IMR-90 (cell line): Measurements from ENCODE around the gene DCC. TPM values are rescaled to one million over a fixed set of nuclear protein-coding genes. Genes with fewer than 3 reads are reported as not detected.

Experiments used
- ATAC-seq: fragments of 200-7000 bp; cut with Tn5 transposase; 2 replicates; pipeline ENCODE4 v1.9.1; 2020; ENCODE audit warnings: low read depth, mild to moderate bottlenecking, moderate library complexity
- BruUV-seq: library from RNA; stranded (reverse); fragments of 400-500 nt; replicated peaks from 2 replicates; lab custom pipeline; 2021; lab: Mats Ljungman, UMichigan
- CTCF ChIA-PET: fragments of 300-600 bp; formaldehyde crosslinking; extraction: SDS; loops from one replicate; lab custom pipeline; 2021; ENCODE audit warnings: antibody characterized with exemption; lab: Yijun Ruan, JAX
- POLR2A ChIA-PET: fragments of 300-600 bp; sonication (Branson Sonifier 250); formaldehyde crosslinking; loops from one replicate; lab custom pipeline; 2022; ENCODE audit warnings: antibody characterized with exemption; ENCODE audit not compliant: unreplicated experiment; lab: Charles Lee
- DNase-seq: peaks from one replicate; pipeline ENCODE4 v3.0.0; 2013
- H2AFZ ChIP-seq: replicated peaks from 2 replicates; pipeline ENCODE3; 2013; ENCODE audit warnings: low read length, mild to moderate bottlenecking; ENCODE audit not compliant: poor library complexity
- H2AK5ac ChIP-seq: 2 replicates; pipeline ENCODE4 v1.6.1; 2013; ENCODE audit warnings: low read depth, low read length, inconsistent platforms
- H2AK9ac ChIP-seq: replicated peaks from 2 replicates; pipeline ENCODE3; 2013; ENCODE audit warnings: mild to moderate bottlenecking, low read depth, low read length, moderate library complexity; ENCODE audit not compliant: poor library complexity
- H2BK120ac ChIP-seq: 2 replicates; pipeline ENCODE4 v1.6.1; 2013; ENCODE audit warnings: low read depth, low read length, inconsistent platforms
- H2BK15ac ChIP-seq: 3 replicates; pipeline ENCODE4 v1.6.1; 2013; ENCODE audit warnings: low read depth, low read length, inconsistent platforms
- H2BK20ac ChIP-seq: 2 replicates; pipeline ENCODE4 v1.6.1; 2013; ENCODE audit warnings: low read depth, mild to moderate bottlenecking, inconsistent platforms, low read length, moderate library complexity
- H2BK5ac ChIP-seq: 2 replicates; pipeline ENCODE4 v1.6.1; 2013; ENCODE audit warnings: mild to moderate bottlenecking, low read depth, low read length, inconsistent platforms; ENCODE audit not compliant: poor library complexity, severe bottlenecking
- H3K14ac ChIP-seq: replicated peaks from 2 replicates; pipeline ENCODE4 v1.6.1; 2013; ENCODE audit warnings: low read depth, low read length, inconsistent platforms
- H3K18ac ChIP-seq: 2 replicates; pipeline ENCODE4 v1.6.1; 2013; ENCODE audit warnings: low read depth, low read length, control low read depth
- H3K23ac ChIP-seq: 2 replicates; pipeline ENCODE4 v1.6.1; 2013; ENCODE audit warnings: low read depth, low read length, inconsistent platforms
- H3K27ac ChIP-seq: 2 replicates; pipeline ENCODE4 v1.5.1; 2013; ENCODE audit warnings: mild to moderate bottlenecking, control low read depth, low read length; ENCODE audit not compliant: insufficient read depth
- H3K27me3 ChIP-seq: 2 replicates; pipeline ENCODE4 v1.6.1; 2013; ENCODE audit warnings: low read length; ENCODE audit not compliant: control insufficient read depth, insufficient read depth
- H3K36me3 ChIP-seq: 2 replicates; pipeline ENCODE4 v1.6.1; 2013; ENCODE audit warnings: low read length, mixed read lengths; ENCODE audit not compliant: control insufficient read depth, insufficient read depth
- H3K4ac ChIP-seq: 2 replicates; pipeline ENCODE4 v1.6.1; 2013; ENCODE audit warnings: low read depth, low read length, inconsistent platforms
- H3K4me1 ChIP-seq: 2 replicates; pipeline ENCODE4 v1.6.1; 2013; ENCODE audit warnings: low read length, mixed read lengths; ENCODE audit not compliant: control insufficient read depth, insufficient read depth
- H3K4me2 ChIP-seq: 2 replicates; pipeline ENCODE4 v1.6.1; 2013; ENCODE audit warnings: low read depth, mild to moderate bottlenecking, control low read depth, low read length, moderate library complexity
- H3K4me3 ChIP-seq: 2 replicates; pipeline ENCODE4 v1.5.1; 2013; ENCODE audit warnings: low read depth, mild to moderate bottlenecking, control low read depth, low read length, moderate library complexity; ENCODE audit not compliant: insufficient read depth
- H3K56ac ChIP-seq: 2 replicates; pipeline ENCODE4 v1.6.1; 2013; ENCODE audit warnings: low read length, inconsistent platforms; ENCODE audit not compliant: insufficient read depth; ENCODE audit errors: extremely low read depth
- H3K79me1 ChIP-seq, 2 experiments: 2 replicates each; pipeline ENCODE4 v1.6.1; 2013; ENCODE audit warnings: low read length in 2 of 2, inconsistent platforms in 1 of 2, low read depth in 1 of 2
- H3K9ac ChIP-seq: 2 replicates; pipeline ENCODE4 v1.6.1; 2013; ENCODE audit warnings: low read depth, low read length, control low read depth
- H3K9me1 ChIP-seq: 2 replicates; pipeline ENCODE4 v1.6.1; 2013; ENCODE audit warnings: low read length, inconsistent platforms; ENCODE audit not compliant: insufficient read depth
- H3K9me3 ChIP-seq: 2 replicates; pipeline ENCODE4 v1.6.1; 2013; ENCODE audit warnings: low read length; ENCODE audit not compliant: control insufficient read depth, insufficient read depth
- H4K20me1 ChIP-seq: 2 replicates; pipeline ENCODE4 v1.6.1; 2013; ENCODE audit warnings: low read length, inconsistent platforms; ENCODE audit not compliant: insufficient read depth
- H4K5ac ChIP-seq: 2 replicates; pipeline ENCODE4 v1.6.1; 2013; ENCODE audit warnings: mild to moderate bottlenecking, low read depth, low read length, control low read depth
- H4K8ac ChIP-seq, 2 experiments: 2 replicates each; pipeline ENCODE4 v1.6.1; 2013; ENCODE audit warnings: low read depth in 2 of 2, low read length in 2 of 2, control low read depth in 1 of 2, inconsistent platforms in 1 of 2
- H4K91ac ChIP-seq: 2 replicates; pipeline ENCODE4 v1.6.1; 2013; ENCODE audit warnings: low read depth, low read length, inconsistent platforms; ENCODE audit not compliant: insufficient read depth
- CEBPB ChIP-seq: IDR thresholded peaks from 2 replicates; pipeline ENCODE4 v1.6.1; 2012; ENCODE audit warnings: low read depth, low read length, improper control_type of control experiment
- CHD1 ChIP-seq: IDR thresholded peaks from 2 replicates; pipeline ENCODE4 v1.6.1; 2012; ENCODE audit warnings: low read depth, low read length, improper control_type of control experiment
- ELK1 ChIP-seq: fragments of 150-350 bp; IDR thresholded peaks from 2 replicates; pipeline ENCODE4 v1.6.1; 2016; ENCODE audit warnings: low read depth, mild to moderate bottlenecking, low read length, moderate library complexity, borderline replicate concordance
- FOS ChIP-seq: fragments of 150-350 bp; IDR thresholded peaks from 2 replicates; pipeline ENCODE4 v1.6.1; 2016; ENCODE audit warnings: low read depth, low read length
- MAFK ChIP-seq: IDR thresholded peaks from 2 replicates; pipeline ENCODE4 v1.6.1; 2012; ENCODE audit warnings: low read depth, low read length, improper control_type of control experiment
- MXI1 ChIP-seq: IDR thresholded peaks from 2 replicates; pipeline ENCODE4 v1.6.1; 2012; ENCODE audit warnings: low read depth, mild to moderate bottlenecking, low read length, moderate library complexity, borderline replicate concordance
- POLR2A ChIP-seq: IDR thresholded peaks from 2 replicates; pipeline ENCODE4 v1.6.1; 2012; ENCODE audit warnings: mild to moderate bottlenecking, low read depth, low read length
- RAD21 ChIP-seq: IDR thresholded peaks from 2 replicates; pipeline ENCODE4 v1.6.1; 2012; ENCODE audit warnings: low read length, improper control_type of control experiment
- RFX5 ChIP-seq: IDR thresholded peaks from 2 replicates; pipeline ENCODE4 v1.8.0; 2012; ENCODE audit warnings: low read depth, mild to moderate bottlenecking, low read length, moderate library complexity
- SMC3 ChIP-seq: fragments of 150-350 bp; IDR thresholded peaks from 2 replicates; pipeline ENCODE4 v1.6.1; 2016; ENCODE audit warnings: low read depth, mild to moderate bottlenecking, antibody characterized with exemption, low read length, moderate library complexity
- WGBS, 2 experiments: methylation state at CpG; one replicate each; pipeline versions ENCODE4 v1.1.5 to v1.1.7; 2013; ENCODE audit warnings: missing lambda C conversion rate in 2 of 2; ENCODE audit not compliant: insufficient read length in 1 of 2; ENCODE audit errors: extremely low coverage in 2 of 2; 5-methylcytosine and 5-hydroxymethylcytosine counted together
- dilution Hi-C: fragments of 300-500 bp; cut with HindIII; formaldehyde crosslinking; loops from one replicate; pipeline ENCODE4 v1.14.3; 2018; ENCODE audit warnings: low sequenced_read_pairs; ENCODE audit not compliant: unreplicated experiment
- in situ Hi-C: fragments of 300-500 bp; cut with MboI; formaldehyde crosslinking; loops from 3 replicates; pipeline ENCODE4 v1.14.3; 2019; ENCODE audit warnings: low sequenced_read_pairs, inconsistent platforms, mixed read lengths
- intact Hi-C: fragments of 100-400 bp; cut with micrococcal nuclease; formaldehyde crosslinking; loops from 2 replicates; pipeline ENCODE4 v1.10.0; 2022
- polyA plus RNA-seq, 3 experiments: library from polyadenylated mRNA; depleted of rRNA; stranded (reverse); fragments of >200 nt; gene quantifications; 2 replicates each; pipeline ENCODE4 v1.2.3, GENCODE V29; 2012; ENCODE audit warnings: low replicate concordance in 1 of 3
- total RNA-seq: library from RNA; depleted of rRNA; stranded (reverse); fragments of >200 nt; gene quantifications from 2 replicates; pipeline ENCODE4 v1.2.3, GENCODE V29; 2012

DCC gene
- total and polyA plus RNA-seq, 2 of the 4 experiments (the other 2 are of a cell fraction), result 0.31 to 0.54 TPM

- TF ChIP-seq FOS (no peak), MAFK (no peak), CEBPB (no peak), MXI1 (no peak), RFX5 (no peak), RAD21 (no peak), SMC3 (no peak), CHD1 (no peak), ELK1 (no peak), POLR2A (no peak)
- H4K91ac ChIP-seq, result no peak overlapping the region
- no TSS peak for BruUV-seq
- no peaks in the 10 kb centered on the region for H3K4me1 ChIP-seq
- H4K8ac ChIP-seq, result no peak overlapping the region
- no CpG with 5 or more reads among the region's 1 CpG for WGBS, 2 experiments
- H3K9me3 ChIP-seq, result peaks cover 13% of the 10 kb centered on the region
- H2AFZ ChIP-seq, result no peak overlapping the region
- H3K4me2 ChIP-seq, result no peak overlapping the region
- H3K23ac ChIP-seq, result no peak overlapping the region
- H2BK5ac ChIP-seq, result no peak overlapping the region
- H3K27ac ChIP-seq, result no peak overlapping the region
- H2BK120ac ChIP-seq, result no peak overlapping the region
- no peaks in the 10 kb centered on the region for H3K79me1 ChIP-seq
- H3K36me3 ChIP-seq, result no peaks in the 10 kb centered on the region
- no peaks in the 10 kb centered on the region for H3K27me3 ChIP-seq
- H3K4me3 ChIP-seq, result no peak overlapping the region
- H2AK5ac ChIP-seq, result no peak overlapping the region
- H4K20me1 ChIP-seq, result no peaks in the 10 kb centered on the region
- in situ Hi-C loops (no loop called here), dilution Hi-C loops (no loop called here), intact Hi-C loops (no loop called here)
- H2BK20ac ChIP-seq, result no peak overlapping the region
- no peak overlapping the region for H3K4ac ChIP-seq
- ChIA-PET CTCF (no interaction called here), POLR2A (no interaction called here)
- no peak overlapping the region for H3K56ac ChIP-seq
- H2AK9ac ChIP-seq, result no peak overlapping the region
- no peaks in the 10 kb centered on the region for H3K9me1 ChIP-seq
- no peak overlapping the region for H3K18ac ChIP-seq
- H4K5ac ChIP-seq, result no peak overlapping the region
- ATAC-seq, result no peak
- H2BK15ac ChIP-seq, result no peak overlapping the region
- no peak overlapping the region for H3K14ac ChIP-seq
- H3K9ac ChIP-seq, result no peak overlapping the region
- no peak for DNase-seq
Observed at GRCh38 chr18:52948868-52949444, 609.0 kb downstream of the DCC start.
